Left lung (tissue), 10 donors: ENCODE measurements around the gene SEZ6. TPM values are rescaled to one million over a fixed set of nuclear protein-coding genes. Genes with fewer than 3 reads are reported as not detected.
A peak's percentile ranks its signal among the peaks of the same experiment; 100 is the strongest.
"Not testable (repeated sequence)": the region's sequence is repeated elsewhere in the genome, so short reads cannot be mapped to it uniquely, and the experiment has no call there.

Source experiments
- ATAC-seq: fragments of 200-7000 bp; cut with Tn5 transposase; one replicate; pipeline ENCODE4 v1.9.1; 2020; ENCODE audit warnings: moderate library complexity
- DNase-seq, 4 donors: peaks; one replicate each; pipeline ENCODE4 v3.0.0-alpha.2; 2013 to 2020
- H3K27ac ChIP-seq, 2 donors: fragments of 200-600 bp; sonication (generic) in 1 of 2; one replicate each; pipeline versions ENCODE4 v1.5.0 to v1.8.0; 2020 to 2021
- H3K27me3 ChIP-seq, 2 donors: fragments of 200-600 bp; sonication (generic) in 1 of 2; one replicate each; pipeline versions ENCODE4 v1.5.0 to v1.8.0; 2020 to 2021
- H3K36me3 ChIP-seq, 2 donors: fragments of 200-600 bp; sonication (generic) in 1 of 2; one replicate each; pipeline versions ENCODE4 v1.5.0 to v1.8.0; 2020 to 2021
- H3K4me1 ChIP-seq, 2 donors: fragments of 200-600 bp; one replicate each; pipeline ENCODE4 v1.8.0; 2021
- H3K4me3 ChIP-seq, 2 donors: fragments of 200-600 bp; sonication (generic) in 1 of 2; one replicate each; pipeline versions ENCODE4 v1.5.0 to v1.8.0; 2020 to 2021; ENCODE audit warnings: mild to moderate bottlenecking in 1 of 2
- H3K9me3 ChIP-seq, 2 donors: fragments of 200-600 bp; sonication (generic) in 1 of 2; one replicate each; pipeline versions ENCODE4 v1.5.0 to v1.8.0; 2020 to 2021
- CTCF ChIP-seq, 2 donors: fragments of 200-600 bp; sonication (generic) in 1 of 2; IDR thresholded peaks; one replicate each; pipeline versions ENCODE4 v1.5.0 to v1.8.0; 2021; ENCODE audit warnings: antibody characterized with exemption in 2 of 2
- intact Hi-C, 2 donors: fragments of 100-400 bp; cut with DNase I; formaldehyde crosslinking; loops; one replicate each; pipeline versions ENCODE4 v1.11.2 to v1.14.2; 2022
- polyA plus RNA-seq, 6 donors: library from polyadenylated mRNA; unstranded; fragments of 120-200 nt; gene quantifications; one replicate each; pipeline ENCODE4 v1.2.1, GENCODE V29; 2013; ENCODE audit not compliant: insufficient read length in 6 of 6
- total RNA-seq, 2 donors: library from RNA; stranded (reverse); fragmentation: NEBNext Ultra II Directional; extraction: Animal tissue kit (Norgen Biotek cat#: 25700); gene quantifications; one replicate each; pipeline ENCODE4 v1.2.1, GENCODE V29; 2021
- donor health status: DM: no; HTN: yes; CAD: no.
- donor health status: DM: no; HTN: no; CAD: no.

Gene SEZ6
- total and polyA plus RNA-seq, 8 donors = 0.09 to 1.2 (median 0.81) TPM; not detected in 1

GRCh38 chr17:28937044-28937729, 68.6 kb downstream of the SEZ6 start:
- Histone ChIP-seq H3K4me1 (peaks cover 20 to 68% of the 10 kb centered on the region in 2 donors), H3K27me3 (no peaks in the 10 kb centered on the region), H3K4me3 (no peak overlapping the region), H3K9me3 (no peaks in the 10 kb centered on the region), H3K36me3 (no peaks in the 10 kb centered on the region), H3K27ac (peak overlapping the region; percentile 48 to 76)
- DNase-seq = peak in 1 of 4 donors; percentile 75
- TF ChIP-seq CTCF (IDR thresholded peaks at IDR 0.05) = no peak
- ATAC-seq = peak; percentile 84
- intact Hi-C loops = no loop called here

GRCh38 chr17:28935744-28936460, 69.9 kb downstream of the SEZ6 start:
- TF ChIP-seq CTCF (IDR thresholded peaks at IDR 0.05) = no peak
- no peak overlapping the region for H3K4me3 ChIP-seq
- no peaks in the 10 kb centered on the region for H3K27me3 ChIP-seq
- peaks cover 20 to 60% of the 10 kb centered on the region in 2 donors for H3K4me1 ChIP-seq
- H3K9me3 ChIP-seq = no peaks in the 10 kb centered on the region
- ATAC-seq = no peak
- intact Hi-C loops = no loop called here
- H3K36me3 ChIP-seq = no peaks in the 10 kb centered on the region
- H3K27ac ChIP-seq = peak overlapping the region in 1 of 2 donors; percentile 76
- DNase-seq = no peak

- H3K27ac ChIP-seq, ATAC-seq, intact Hi-C loops, H3K27me3 ChIP-seq, DNase-seq, H3K36me3 ChIP-seq, H3K4me3 ChIP-seq, H3K9me3 ChIP-seq: not testable (repeated sequence)
- peaks cover 20 to 55% of the 10 kb centered on the region in 2 donors for H3K4me1 ChIP-seq
Observed at GRCh38 chr17:28934508-28934907, 71.3 kb downstream of the SEZ6 start.

GRCh38 chr17:28929787-28930186, 76.0 kb downstream of the SEZ6 start:
- peaks cover 0 to 6% of the 10 kb centered on the region in 2 donors for H3K36me3 ChIP-seq
- no peak overlapping the region for H3K4me3 ChIP-seq
- DNase-seq = no peak
- TF ChIP-seq CTCF (IDR thresholded peaks at IDR 0.05) = no peak
- no peak overlapping the region for H3K27ac ChIP-seq
- intact Hi-C loops = no loop called here
- H3K27me3 ChIP-seq = no peaks in the 10 kb centered on the region
- H3K9me3 ChIP-seq = no peaks in the 10 kb centered on the region
- no peak for ATAC-seq
- peaks cover 0 to 42% of the 10 kb centered on the region in 2 donors for H3K4me1 ChIP-seq

GRCh38 chr17:28928061-28928460, 77.8 kb downstream of the SEZ6 start:
- Histone ChIP-seq H3K4me1 (peaks cover 0 to 45% of the 10 kb centered on the region in 2 donors), H3K36me3 (peaks cover 0 to 18% of the 10 kb centered on the region in 2 donors), H3K4me3 (no peak overlapping the region), H3K9me3 (no peaks in the 10 kb centered on the region), H3K27ac (peak overlapping the region in 1 of 2 donors; percentile 91), H3K27me3 (no peaks in the 10 kb centered on the region)
- DNase-seq = no peak
- intact Hi-C loops = no loop called here
- no peak for ATAC-seq
- no peak for TF ChIP-seq CTCF (IDR thresholded peaks at IDR 0.05)
